Adrenal gland (tissue), 19 donors: Measurements from ENCODE around the gene CHRM2. TPM values are rescaled to one million over a fixed set of nuclear protein-coding genes. Genes with fewer than 3 reads are reported as not detected.
"Not testable (repeated sequence)": the region's sequence is repeated elsewhere in the genome, so short reads cannot be mapped to it uniquely, and the experiment has no call there.

Experiments used
- DNase-seq, 7 donors: peaks; one replicate each; pipeline ENCODE4 v3.0.0-alpha.2; 2019 to 2020
- H3K27ac ChIP-seq, 5 donors: fragments of 200-600 bp; sonication (generic) in 4 of 5; 1 replicate in 3 of 5; 2 replicates in 2 of 5; pipeline versions ENCODE4 v1.5.1 to v1.8.0; 2016 to 2020; ENCODE audit warnings: mild to moderate bottlenecking in 1 of 5
- H3K27me3 ChIP-seq: fragments of 200-600 bp; 2 replicates; pipeline ENCODE4 v1.8.0; 2021
- H3K36me3 ChIP-seq, 2 donors: fragments of 200-600 bp; replicated peaks in 1 of 2; 1 replicate in 1 of 2; 2 replicates in 1 of 2; pipeline versions ENCODE4 v1.5.1 to v1.8.0; 2018 to 2022
- H3K4me1 ChIP-seq, 2 donors: fragments of 200-600 bp; replicated peaks in 1 of 2; 1 replicate in 1 of 2; 2 replicates in 1 of 2; pipeline versions ENCODE4 v1.5.1 to v1.8.0; 2018 to 2021
- H3K4me3 ChIP-seq, 4 donors: fragments of 200-600 bp; sonication (generic) in 3 of 4; one replicate each; pipeline ENCODE4 v1.5.1; 2016 to 2018
- H3K9me3 ChIP-seq, 3 donors: fragments of 200-600 bp; sonication (generic) in 1 of 3; replicated peaks in 1 of 3; 1 replicate in 2 of 3; 2 replicates in 1 of 3; pipeline versions ENCODE4 v1.5.1 to v1.8.0; 2016 to 2021
- POLR2A ChIP-seq, 2 donors: fragments of 450-650 bp; IDR thresholded peaks; one replicate each; pipeline ENCODE4 v1.6.1; 2017; ENCODE audit warnings: antibody characterized with exemption in 2 of 2, mild to moderate bottlenecking in 2 of 2, moderate library complexity in 1 of 2
- WGBS, 4 donors: extraction: QIAGEN DNeasy Blood & Tissue Kit in 2 of 4; methylation state at CpG; one replicate each; pipeline versions ENCODE4 v1.1.5 to v1.1.7; 2013 to 2017; 5-methylcytosine and 5-hydroxymethylcytosine counted together
- intact Hi-C, 2 donors: fragments of 100-400 bp; cut with DNase I; formaldehyde crosslinking; loops; one replicate each; pipeline versions ENCODE4 v1.14.1 to v1.15.0; 2022 to 2023
- long read RNA-seq, 10 donors: library from polyadenylated mRNA in 3 of 10; unstranded in 2 of 10; stranded (forward) in 1 of 10; transcript quantifications; one replicate each; pipeline ENCODE4 v2.0.0 and lab custom pipeline, GENCODE V29; 2021 to 2026
- polyA plus RNA-seq, 3 donors: library from polyadenylated mRNA; stranded (reverse); fragments of 200-250 nt in 2 of 3; fragments of 350-450 nt in 1 of 3; fragmentation: Illumina TruSeq in 1 of 3; extraction: RNeasy Lipid Tissue Mini Kit (QIAGEN cat#74804) in 1 of 3; gene quantifications; one replicate each; pipeline ENCODE4 v1.2.3, GENCODE V29; 2013 to 2014
- total RNA-seq, 9 donors: library from RNA; depleted of rRNA in 4 of 9; stranded (reverse); fragments of >200 nt in 4 of 9; fragments of 120-200 nt in 1 of 9; fragmentation: NEBNext Ultra II Directional in 1 of 9; extraction: Animal tissue kit (Norgen Biotek cat#: 25700) in 1 of 9; gene quantifications; one replicate each; pipeline versions ENCODE4 v1.1.0 to v1.2.4, GENCODE V29; 2013 to 2023
- TF ChIP-seq, protein P1 (sequence below), 6 experiments: fragments of 450-650 bp in 4 of 6; fragments of 200-600 bp in 2 of 6; sonication (generic) in 1 of 6; IDR thresholded peaks; 1 replicate in 5 of 6; 2 replicates in 1 of 6; pipeline versions ENCODE4 v1.5.1 to v1.8.0; 2016 to 2021; ENCODE audit warnings: antibody characterized with exemption in 6 of 6, mild to moderate bottlenecking in 2 of 6, moderate library complexity in 1 of 6
- donor health status: healthy with polysubstance abuse.
- donor health status: Bipolar disorder and iron deficiency.
- donor health status: DM: yes; HTN: yes; CAD: no.
- donor health status: DM: no; HTN: no; CAD: no.
- donor health status: DM: no; HTN: no; CAD: no.
- donor health status: DM: yes; HTN: yes; CAD: no.

The CHRM2 gene
- total RNA-seq (under 1 TPM in 3 of 9 donors, not detected in 6; 0.22 to 0.39 (median 0.28) TPM), polyA plus RNA-seq (under 1 TPM in 2 of 3 donors, not detected in 1; 0.07 to 0.13 TPM)
- long read RNA-seq, donor 1: 0 reads
- long read RNA-seq, donor 2: 0 reads
- long read RNA-seq, donor 3: 0 reads
- long read RNA-seq, donor 4: 0 reads
- long read RNA-seq, donor 5: 0 reads
- long read RNA-seq, donor 6: 0 reads
- long read RNA-seq, donor 7: 0 reads
- long read RNA-seq, donor 8: 0 reads
- long read RNA-seq, donor 9: 0 reads
- long read RNA-seq, donor 10: 0 reads

DNA sequence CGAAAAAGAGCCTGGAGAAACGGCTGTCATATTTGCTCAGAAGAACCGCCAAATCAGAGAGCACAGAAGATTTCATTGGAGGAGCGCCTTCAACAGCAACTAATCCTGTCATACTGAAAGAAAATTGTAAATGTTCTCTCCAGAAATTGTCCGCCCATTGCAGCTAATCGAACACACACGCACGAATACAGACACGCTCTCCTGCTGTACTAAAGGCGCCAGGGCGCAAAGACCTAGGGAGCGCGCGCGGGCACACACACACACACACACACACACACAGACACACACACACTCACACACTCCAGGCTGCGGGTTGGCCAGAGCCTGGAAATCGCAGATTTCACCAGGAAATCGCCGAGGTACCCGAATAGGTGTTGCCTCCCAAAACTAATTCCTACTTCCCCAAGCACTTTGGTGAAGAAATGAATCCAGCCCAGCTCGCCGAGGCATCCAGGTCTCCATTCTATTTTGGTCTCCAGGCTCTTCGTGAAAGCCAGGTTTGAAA, at the start of gene CHRM2:
Gene CHRM2 (plus strand): TSS at position 157 of the 505 bp plus-strand sequence. CDS start 146,214 bp downstream, outside the sequence.
- TF ChIP-seq, protein P1, sequence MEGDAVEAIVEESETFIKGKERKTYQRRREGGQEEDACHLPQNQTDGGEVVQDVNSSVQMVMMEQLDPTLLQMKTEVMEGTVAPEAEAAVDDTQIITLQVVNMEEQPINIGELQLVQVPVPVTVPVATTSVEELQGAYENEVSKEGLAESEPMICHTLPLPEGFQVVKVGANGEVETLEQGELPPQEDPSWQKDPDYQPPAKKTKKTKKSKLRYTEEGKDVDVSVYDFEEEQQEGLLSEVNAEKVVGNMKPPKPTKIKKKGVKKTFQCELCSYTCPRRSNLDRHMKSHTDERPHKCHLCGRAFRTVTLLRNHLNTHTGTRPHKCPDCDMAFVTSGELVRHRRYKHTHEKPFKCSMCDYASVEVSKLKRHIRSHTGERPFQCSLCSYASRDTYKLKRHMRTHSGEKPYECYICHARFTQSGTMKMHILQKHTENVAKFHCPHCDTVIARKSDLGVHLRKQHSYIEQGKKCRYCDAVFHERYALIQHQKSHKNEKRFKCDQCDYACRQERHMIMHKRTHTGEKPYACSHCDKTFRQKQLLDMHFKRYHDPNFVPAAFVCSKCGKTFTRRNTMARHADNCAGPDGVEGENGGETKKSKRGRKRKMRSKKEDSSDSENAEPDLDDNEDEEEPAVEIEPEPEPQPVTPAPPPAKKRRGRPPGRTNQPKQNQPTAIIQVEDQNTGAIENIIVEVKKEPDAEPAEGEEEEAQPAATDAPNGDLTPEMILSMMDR (IDR thresholded peaks at IDR 0.05): no peak
- TF ChIP-seq POLR2A (IDR thresholded peaks at IDR 0.05): no peak
- Histone ChIP-seq H3K4me3 (no peak within 1 kb of the TSS), H3K4me1 (peaks cover 0 to 10% of the 10 kb centered on the region in 2 donors), H3K36me3 (no peaks in the 10 kb centered on the region), H3K27me3 (peaks cover 34% of the 10 kb centered on the region), H3K27ac (no peak within 1 kb of the TSS), H3K9me3 (no peaks in the 10 kb centered on the region)
- intact Hi-C loops: no loop called here
- DNase-seq: no peak
- 1 to 3% (median 2%) methylated on average over 13 to 23 of the region's 23 CpGs for WGBS, 4 donors

DNA sequence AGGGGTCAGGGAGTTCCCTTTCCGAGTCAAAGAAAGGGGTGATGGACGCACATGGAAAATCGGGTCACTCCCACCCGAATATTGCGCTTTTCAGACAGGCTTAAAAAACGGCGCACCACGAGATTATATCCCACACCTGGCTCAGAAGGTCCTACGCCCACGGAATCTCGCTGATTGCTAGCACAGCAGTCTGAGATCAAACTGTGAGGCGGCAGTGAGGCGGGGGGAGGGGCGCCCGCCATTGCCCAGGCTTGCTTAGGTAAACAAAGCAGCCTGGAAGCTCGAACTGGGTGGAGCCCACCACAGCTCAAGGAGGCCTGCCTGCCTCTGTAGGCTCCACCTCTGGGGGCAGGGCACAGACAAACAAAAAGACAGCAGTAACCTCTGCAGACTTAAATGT, 37.1 kb upstream of the CHRM2 start:
- H3K36me3 ChIP-seq, H3K27me3 ChIP-seq, H3K27ac ChIP-seq, intact Hi-C loops, DNase-seq, H3K4me1 ChIP-seq, H3K4me3 ChIP-seq, H3K9me3 ChIP-seq: not testable (repeated sequence)
- WGBS, 4 donors: 63 to 77% methylated on average over 8 to 10 of the region's 16 CpGs; no CpG with 5 or more reads in 2 of the 4 donors

- DNase-seq: no peak
- Histone ChIP-seq H3K36me3 (no peaks in the 10 kb centered on the region), H3K9me3 (no peaks in the 10 kb centered on the region), H3K4me3 (no peak overlapping the region), H3K4me1 (no peaks in the 10 kb centered on the region), H3K27me3 (no peaks in the 10 kb centered on the region), H3K27ac (no peak overlapping the region)
- WGBS, 4 donors: 31 to 62% (median 57%) methylated on average over 1 of the region's 1 CpG
- intact Hi-C loops: no loop called here
- TF ChIP-seq, protein P1 (IDR thresholded peaks at IDR 0.05): no peak
- no peak for TF ChIP-seq POLR2A (IDR thresholded peaks at IDR 0.05)
These were observed 22.5 kb upstream of the CHRM2 start for GRCh38 chr7:136845899-136846465.

GRCh38 chr7:136847858-136848257, 20.6 kb upstream of the CHRM2 start:
- H3K27me3 ChIP-seq: no peaks in the 10 kb centered on the region
- H3K9me3 ChIP-seq: no peaks in the 10 kb centered on the region
- no peak for DNase-seq
- intact Hi-C loops: no loop called here
- no peak overlapping the region for H3K27ac ChIP-seq
- WGBS, 4 donors: 55 to 71% (median 69%) methylated on average over 2 of the region's 2 CpGs
- TF ChIP-seq POLR2A (IDR thresholded peaks at IDR 0.05): no peak
- TF ChIP-seq, protein P1 (IDR thresholded peaks at IDR 0.05): no peak
- no peaks in the 10 kb centered on the region for H3K4me1 ChIP-seq
- H3K4me3 ChIP-seq: no peak overlapping the region
- H3K36me3 ChIP-seq: no peaks in the 10 kb centered on the region
